ENCODE data around the gene PTPRK. TPM values are rescaled to one million over a fixed set of nuclear protein-coding genes. Genes with fewer than 3 reads are reported as not detected.

Gene PTPRK
- total and polyA plus RNA-seq, 4 donors, result 12.1 to 61.2 (median 29.1) TPM

DNA sequence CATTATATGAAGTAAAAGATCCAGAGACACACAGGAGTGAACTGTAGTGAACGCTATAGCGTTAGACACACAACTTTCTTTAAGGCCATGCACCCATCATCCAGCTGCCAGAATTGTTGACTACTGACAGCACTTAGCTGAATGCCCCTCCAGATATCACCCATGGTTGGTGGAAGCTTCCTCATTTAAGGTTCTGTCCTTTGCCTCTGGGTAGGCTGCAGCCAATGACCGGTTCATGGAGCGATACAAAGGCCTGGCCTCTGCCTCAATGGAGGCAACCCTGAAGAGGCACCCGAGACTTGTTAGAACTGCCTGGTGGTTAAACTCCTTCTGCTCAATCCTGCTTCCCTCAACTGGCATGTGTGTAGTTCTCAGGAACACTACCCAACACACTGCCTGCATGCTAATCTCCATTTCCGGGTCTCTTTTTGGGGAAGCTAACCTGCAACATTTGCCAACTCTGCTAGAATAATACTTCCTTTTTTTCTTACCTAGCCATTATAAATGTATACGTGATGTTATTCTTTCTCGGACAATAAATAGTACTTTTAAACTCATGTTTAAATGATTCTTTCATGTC, 569.7 kb downstream of the PTPRK start:
- TF ChIP-seq, protein P1, sequence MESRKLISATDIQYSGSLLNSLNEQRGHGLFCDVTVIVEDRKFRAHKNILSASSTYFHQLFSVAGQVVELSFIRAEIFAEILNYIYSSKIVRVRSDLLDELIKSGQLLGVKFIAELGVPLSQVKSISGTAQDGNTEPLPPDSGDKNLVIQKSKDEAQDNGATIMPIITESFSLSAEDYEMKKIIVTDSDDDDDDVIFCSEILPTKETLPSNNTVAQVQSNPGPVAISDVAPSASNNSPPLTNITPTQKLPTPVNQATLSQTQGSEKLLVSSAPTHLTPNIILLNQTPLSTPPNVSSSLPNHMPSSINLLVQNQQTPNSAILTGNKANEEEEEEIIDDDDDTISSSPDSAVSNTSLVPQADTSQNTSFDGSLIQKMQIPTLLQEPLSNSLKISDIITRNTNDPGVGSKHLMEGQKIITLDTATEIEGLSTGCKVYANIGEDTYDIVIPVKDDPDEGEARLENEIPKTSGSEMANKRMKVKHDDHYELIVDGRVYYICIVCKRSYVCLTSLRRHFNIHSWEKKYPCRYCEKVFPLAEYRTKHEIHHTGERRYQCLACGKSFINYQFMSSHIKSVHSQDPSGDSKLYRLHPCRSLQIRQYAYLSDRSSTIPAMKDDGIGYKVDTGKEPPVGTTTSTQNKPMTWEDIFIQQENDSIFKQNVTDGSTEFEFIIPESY (IDR thresholded peaks at IDR 0.05), result no peak
- TF ChIP-seq FOXA2 (IDR thresholded peaks at IDR 0.05) (no peak), RXRA (IDR thresholded peaks at IDR 0.05) (no peak)
- TF ChIP-seq, protein P2, sequence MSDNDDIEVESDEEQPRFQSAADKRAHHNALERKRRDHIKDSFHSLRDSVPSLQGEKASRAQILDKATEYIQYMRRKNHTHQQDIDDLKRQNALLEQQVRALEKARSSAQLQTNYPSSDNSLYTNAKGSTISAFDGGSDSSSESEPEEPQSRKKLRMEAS (IDR thresholded peaks at IDR 0.05), result no peak
- Histone ChIP-seq H3K36me3 (ENCODE audit: control insufficient read depth in 4 of 4, insufficient read depth in 3 of 4, low read depth in 1 of 4, low read length in 3 of 4) (no peaks in the 10 kb centered on the region), H3K9ac (ENCODE audit: low read depth in 1 of 2, low read length in 2 of 2) (no peak overlapping the region), H3K9me3 (ENCODE audit: control insufficient read depth in 4 of 4, low read length in 3 of 4) (no peaks in the 10 kb centered on the region), H3K4me1 (ENCODE audit: control insufficient read depth in 4 of 4, insufficient read depth in 4 of 4, low read length in 3 of 4) (no peaks in the 10 kb centered on the region), H3K27ac (ENCODE audit: low read depth in 1 of 2, low read length in 2 of 2) (no peak overlapping the region), H3K4me3 (ENCODE audit: low read depth in 1 of 3, low read length in 3 of 3) (no peak overlapping the region), H3K27me3 (ENCODE audit: control insufficient read depth in 4 of 4, insufficient read depth in 4 of 4, low read length in 3 of 4) (no peaks in the 10 kb centered on the region)
- no peak for DNase-seq (ENCODE audit: low spot score)
- 86% methylated on average over 8 of the region's 8 CpGs for WGBS

DNA sequence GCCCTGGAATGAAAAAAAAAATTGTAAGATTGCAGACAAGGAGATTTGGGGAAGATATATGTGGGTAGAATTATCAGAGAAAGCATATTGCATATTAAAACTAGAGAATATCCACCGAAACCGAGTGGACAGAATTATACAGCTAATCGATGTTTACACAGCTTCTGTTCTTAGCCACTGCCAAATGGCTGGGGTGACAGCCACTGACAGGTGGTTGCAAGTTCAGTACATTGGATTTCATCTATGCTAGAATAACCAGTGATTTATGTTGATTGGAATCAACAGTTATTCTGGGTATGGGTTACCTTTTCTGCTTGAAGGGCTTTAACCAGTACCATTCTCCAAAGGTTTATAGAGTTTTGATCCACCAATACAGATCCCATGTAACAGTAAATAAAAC, 571.1 kb downstream of the PTPRK start:
- no peaks in the 10 kb centered on the region for H3K9me3 ChIP-seq (ENCODE audit: control insufficient read depth in 4 of 4, low read length in 3 of 4)
- TF ChIP-seq, protein P2 (IDR thresholded peaks at IDR 0.05), result no peak
- no peak for TF ChIP-seq FOXA2 (IDR thresholded peaks at IDR 0.05)
- no peaks in the 10 kb centered on the region for H3K36me3 ChIP-seq (ENCODE audit: control insufficient read depth in 4 of 4, insufficient read depth in 3 of 4, low read depth in 1 of 4, low read length in 3 of 4)
- H3K4me1 ChIP-seq (ENCODE audit: control insufficient read depth in 4 of 4, insufficient read depth in 4 of 4, low read length in 3 of 4), result no peaks in the 10 kb centered on the region
- no peak overlapping the region for H3K4me3 ChIP-seq (ENCODE audit: low read depth in 1 of 3, low read length in 3 of 3)
- H3K27ac ChIP-seq (ENCODE audit: low read depth in 1 of 2, low read length in 2 of 2), result no peak overlapping the region
- no peak overlapping the region for H3K9ac ChIP-seq (ENCODE audit: low read depth in 1 of 2, low read length in 2 of 2)
- no peak for DNase-seq (ENCODE audit: low spot score)
- WGBS, result 96% methylated on average over 3 of the region's 3 CpGs
- no peaks in the 10 kb centered on the region for H3K27me3 ChIP-seq (ENCODE audit: control insufficient read depth in 4 of 4, insufficient read depth in 4 of 4, low read length in 3 of 4)

DNA sequence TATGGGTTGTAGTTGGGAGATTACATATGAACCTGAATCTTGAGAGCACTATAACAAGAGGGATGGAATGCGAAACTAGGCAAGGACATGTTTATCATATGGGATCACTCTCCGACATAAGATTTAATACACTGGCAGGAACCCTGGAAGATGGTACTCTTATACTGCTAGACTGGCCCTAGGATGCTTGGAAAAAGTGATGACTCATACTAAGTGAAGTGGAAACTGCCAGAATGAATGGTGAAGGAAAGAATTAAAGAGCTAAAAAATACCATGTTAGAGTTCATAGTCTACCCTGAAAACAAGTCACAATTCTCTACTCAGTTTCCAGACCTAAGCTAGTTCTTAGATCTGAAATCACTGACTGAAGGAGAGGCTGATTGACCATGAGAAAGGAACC, 574.0 kb downstream of the PTPRK start:
- DNase-seq (ENCODE audit: low spot score), result no peak
- Histone ChIP-seq H3K36me3 (ENCODE audit: control insufficient read depth in 4 of 4, insufficient read depth in 3 of 4, low read depth in 1 of 4, low read length in 3 of 4) (no peaks in the 10 kb centered on the region), H3K27ac (ENCODE audit: low read depth in 1 of 2, low read length in 2 of 2) (no peak overlapping the region), H3K9me3 (ENCODE audit: control insufficient read depth in 4 of 4, low read length in 3 of 4) (no peaks in the 10 kb centered on the region), H3K4me1 (ENCODE audit: control insufficient read depth in 4 of 4, insufficient read depth in 4 of 4, low read length in 3 of 4) (no peaks in the 10 kb centered on the region), H3K4me3 (ENCODE audit: low read depth in 1 of 3, low read length in 3 of 3) (no peak overlapping the region), H3K9ac (ENCODE audit: low read depth in 1 of 2, low read length in 2 of 2) (no peak overlapping the region), H3K27me3 (ENCODE audit: control insufficient read depth in 4 of 4, insufficient read depth in 4 of 4, low read length in 3 of 4) (no peaks in the 10 kb centered on the region)
- WGBS, result 96% methylated on average over 2 of the region's 2 CpGs
- TF ChIP-seq TAF1 (conservative IDR thresholded peaks at IDR 0.05), result no peak
- TF ChIP-seq, protein P3, sequence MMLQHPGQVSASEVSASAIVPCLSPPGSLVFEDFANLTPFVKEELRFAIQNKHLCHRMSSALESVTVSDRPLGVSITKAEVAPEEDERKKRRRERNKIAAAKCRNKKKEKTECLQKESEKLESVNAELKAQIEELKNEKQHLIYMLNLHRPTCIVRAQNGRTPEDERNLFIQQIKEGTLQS (IDR thresholded peaks at IDR 0.05), result no peak
- no peak for TF ChIP-seq FOXA2 (IDR thresholded peaks at IDR 0.05)
- TF ChIP-seq YY1 (IDR thresholded peaks at IDR 0.05), result no peak
- TF ChIP-seq HNF4G (IDR thresholded peaks at IDR 0.05), result no peak
- no peak for TF ChIP-seq GABPA (IDR thresholded peaks at IDR 0.05 in 1 of 2, conservative IDR thresholded peaks at IDR 0.05 in 1 of 2)
- TF ChIP-seq, protein P2 (IDR thresholded peaks at IDR 0.05), result no peak
- TF ChIP-seq JUND (IDR thresholded peaks at IDR 0.05), result no peak
- TF ChIP-seq NR2F2 (IDR thresholded peaks at IDR 0.05), result no peak
- no peak for TF ChIP-seq RAD21 (IDR thresholded peaks at IDR 0.05)
- TF ChIP-seq RXRA (IDR thresholded peaks at IDR 0.05), result no peak
- TF ChIP-seq, protein P1 (IDR thresholded peaks at IDR 0.05), result no peak
- no peak for TF ChIP-seq FOXA1 (IDR thresholded peaks at IDR 0.05)
- TF ChIP-seq, protein P4, sequence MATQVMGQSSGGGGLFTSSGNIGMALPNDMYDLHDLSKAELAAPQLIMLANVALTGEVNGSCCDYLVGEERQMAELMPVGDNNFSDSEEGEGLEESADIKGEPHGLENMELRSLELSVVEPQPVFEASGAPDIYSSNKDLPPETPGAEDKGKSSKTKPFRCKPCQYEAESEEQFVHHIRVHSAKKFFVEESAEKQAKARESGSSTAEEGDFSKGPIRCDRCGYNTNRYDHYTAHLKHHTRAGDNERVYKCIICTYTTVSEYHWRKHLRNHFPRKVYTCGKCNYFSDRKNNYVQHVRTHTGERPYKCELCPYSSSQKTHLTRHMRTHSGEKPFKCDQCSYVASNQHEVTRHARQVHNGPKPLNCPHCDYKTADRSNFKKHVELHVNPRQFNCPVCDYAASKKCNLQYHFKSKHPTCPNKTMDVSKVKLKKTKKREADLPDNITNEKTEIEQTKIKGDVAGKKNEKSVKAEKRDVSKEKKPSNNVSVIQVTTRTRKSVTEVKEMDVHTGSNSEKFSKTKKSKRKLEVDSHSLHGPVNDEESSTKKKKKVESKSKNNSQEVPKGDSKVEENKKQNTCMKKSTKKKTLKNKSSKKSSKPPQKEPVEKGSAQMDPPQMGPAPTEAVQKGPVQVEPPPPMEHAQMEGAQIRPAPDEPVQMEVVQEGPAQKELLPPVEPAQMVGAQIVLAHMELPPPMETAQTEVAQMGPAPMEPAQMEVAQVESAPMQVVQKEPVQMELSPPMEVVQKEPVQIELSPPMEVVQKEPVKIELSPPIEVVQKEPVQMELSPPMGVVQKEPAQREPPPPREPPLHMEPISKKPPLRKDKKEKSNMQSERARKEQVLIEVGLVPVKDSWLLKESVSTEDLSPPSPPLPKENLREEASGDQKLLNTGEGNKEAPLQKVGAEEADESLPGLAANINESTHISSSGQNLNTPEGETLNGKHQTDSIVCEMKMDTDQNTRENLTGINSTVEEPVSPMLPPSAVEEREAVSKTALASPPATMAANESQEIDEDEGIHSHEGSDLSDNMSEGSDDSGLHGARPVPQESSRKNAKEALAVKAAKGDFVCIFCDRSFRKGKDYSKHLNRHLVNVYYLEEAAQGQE (IDR thresholded peaks at IDR 0.05), result no peak
- no peak for TF ChIP-seq SP1 (IDR thresholded peaks at IDR 0.05)
- no peak for TF ChIP-seq EGR1 (IDR thresholded peaks at IDR 0.05; ENCODE audit: low read depth in 2 of 2)
- TF ChIP-seq, protein P5, sequence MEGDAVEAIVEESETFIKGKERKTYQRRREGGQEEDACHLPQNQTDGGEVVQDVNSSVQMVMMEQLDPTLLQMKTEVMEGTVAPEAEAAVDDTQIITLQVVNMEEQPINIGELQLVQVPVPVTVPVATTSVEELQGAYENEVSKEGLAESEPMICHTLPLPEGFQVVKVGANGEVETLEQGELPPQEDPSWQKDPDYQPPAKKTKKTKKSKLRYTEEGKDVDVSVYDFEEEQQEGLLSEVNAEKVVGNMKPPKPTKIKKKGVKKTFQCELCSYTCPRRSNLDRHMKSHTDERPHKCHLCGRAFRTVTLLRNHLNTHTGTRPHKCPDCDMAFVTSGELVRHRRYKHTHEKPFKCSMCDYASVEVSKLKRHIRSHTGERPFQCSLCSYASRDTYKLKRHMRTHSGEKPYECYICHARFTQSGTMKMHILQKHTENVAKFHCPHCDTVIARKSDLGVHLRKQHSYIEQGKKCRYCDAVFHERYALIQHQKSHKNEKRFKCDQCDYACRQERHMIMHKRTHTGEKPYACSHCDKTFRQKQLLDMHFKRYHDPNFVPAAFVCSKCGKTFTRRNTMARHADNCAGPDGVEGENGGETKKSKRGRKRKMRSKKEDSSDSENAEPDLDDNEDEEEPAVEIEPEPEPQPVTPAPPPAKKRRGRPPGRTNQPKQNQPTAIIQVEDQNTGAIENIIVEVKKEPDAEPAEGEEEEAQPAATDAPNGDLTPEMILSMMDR (IDR thresholded peaks at IDR 0.05; ENCODE audit: low read depth, low read length, missing input control), result no peak

All from liver (tissue), 9 donors.